Neural cell (in vitro differentiated cells): ENCODE data around the gene POLR3C.

Source experiments
- CTCF ChIP-seq: fragments of 450-650 bp; IDR thresholded peaks from 2 replicates; pipeline ENCODE4 v1.5.1; 2014; ENCODE audit warnings: antibody characterized with exemption, mild to moderate bottlenecking, moderate library complexity; ENCODE audit not compliant: poor library complexity, severe bottlenecking
- EP300 ChIP-seq: fragments of 450-650 bp; conservative IDR thresholded peaks from 2 replicates; pipeline ENCODE4 v1.6.1; 2014; ENCODE audit warnings: antibody characterized with exemption, mild to moderate bottlenecking, moderate library complexity; ENCODE audit not compliant: poor library complexity, severe bottlenecking
- EZH2 ChIP-seq: fragments of 200-600, 300-800 bp; shearing (Covaris generic), sonication (generic); IDR thresholded peaks from 2 replicates; pipeline ENCODE4 v1.6.1; 2014; ENCODE audit warnings: antibody characterized with exemption, low read length, borderline replicate concordance, mild to moderate bottlenecking; ENCODE audit not compliant: insufficient read depth, poor library complexity, severe bottlenecking
- POLR2AphosphoS5 ChIP-seq: IDR thresholded peaks from 2 replicates; pipeline ENCODE4 v1.6.1; 2012
- RAD21 ChIP-seq: fragments of 450-650 bp; conservative IDR thresholded peaks from 2 replicates; pipeline ENCODE4 v1.6.1; 2014; ENCODE audit warnings: antibody characterized with exemption, mild to moderate bottlenecking, moderate library complexity
- REST ChIP-seq: IDR thresholded peaks from 2 replicates; pipeline ENCODE4 v1.6.1; 2012; ENCODE audit warnings: borderline replicate concordance
- SMC3 ChIP-seq: fragments of 450-650 bp; conservative IDR thresholded peaks from 2 replicates; pipeline ENCODE4 v1.6.1; 2014; ENCODE audit warnings: antibody characterized with exemption, mild to moderate bottlenecking, moderate library complexity; ENCODE audit not compliant: poor library complexity

- TF ChIP-seq REST (no peak), CTCF (no peak), POLR2AphosphoS5 (no peak), EZH2 (no peak), RAD21 (no peak), EP300 (no peak), SMC3 (no peak)
Observed at GRCh38 chr1:145845144-145845513, 21.1 kb downstream of the POLR3C start.
